ENCODE measurements around the gene TFDP1.
"Not testable (repeated sequence)": the region's sequence is repeated elsewhere in the genome, so short reads cannot be mapped to it uniquely, and the experiment has no call there.

TFDP1 gene

DNA sequence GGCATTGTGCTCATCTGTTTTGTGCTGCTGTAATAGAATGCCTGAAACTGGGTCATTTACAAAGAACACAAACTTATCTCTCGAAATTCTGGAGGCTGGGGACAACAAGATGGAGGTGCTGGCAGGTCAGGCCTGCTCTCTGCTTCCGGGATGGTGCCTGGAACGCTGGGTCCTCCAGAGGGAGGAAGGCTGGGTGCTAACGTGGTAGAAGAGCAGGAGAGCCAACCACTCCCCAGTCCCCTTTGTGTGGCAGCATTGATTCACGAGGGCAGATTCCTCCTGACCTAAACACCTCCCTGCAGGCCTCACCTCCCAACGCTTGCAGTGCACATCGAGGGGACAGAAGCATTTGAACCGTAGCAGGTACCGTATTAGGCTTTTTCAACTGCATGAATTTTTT is 34.1 kb upstream of the TFDP1 start:
- DNase-seq (ENCODE audit: low read depth in 2 of 2): no peak

DNA sequence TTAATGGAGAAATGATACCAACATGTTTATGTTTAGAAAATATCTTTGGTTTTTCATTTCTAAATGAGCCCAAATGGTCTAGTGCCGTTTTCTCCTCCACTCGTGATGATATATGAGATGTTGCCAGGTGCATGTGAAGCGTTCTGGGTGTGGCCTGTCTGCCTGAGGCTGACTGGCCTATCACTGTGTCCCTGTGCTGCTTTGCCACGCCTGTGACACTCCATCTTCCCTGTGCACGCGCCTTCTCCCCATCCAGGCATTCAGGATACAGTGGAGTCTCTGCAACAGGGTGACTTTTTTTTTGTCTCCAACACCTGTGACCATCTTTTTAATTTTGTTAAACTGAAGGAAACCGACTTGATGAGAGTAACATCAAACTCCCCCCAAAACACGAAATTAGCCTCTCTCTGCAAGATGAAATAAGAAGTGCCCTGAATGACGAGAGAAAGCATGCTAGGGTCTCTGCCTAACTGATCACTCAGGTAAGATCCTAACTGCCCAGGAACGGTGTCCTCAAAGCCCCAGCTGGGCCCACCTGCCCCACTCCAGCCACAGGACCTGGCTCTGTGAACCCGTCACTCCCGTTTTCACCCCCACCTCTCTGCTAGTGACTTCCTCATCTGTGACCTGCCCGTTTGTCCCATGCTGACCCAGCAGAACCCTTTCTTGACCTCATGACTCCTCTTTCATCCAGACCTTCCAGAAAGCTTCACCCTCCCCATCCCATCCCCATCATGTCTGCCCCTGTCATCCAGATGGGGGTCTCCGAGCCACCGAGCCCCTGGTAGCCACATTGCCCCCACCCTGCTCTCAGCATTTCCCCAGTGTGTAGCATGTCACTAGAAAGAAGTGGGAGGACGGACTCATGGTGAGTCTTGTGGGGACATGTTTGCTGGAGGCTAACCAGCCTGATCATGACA is 33.2 kb upstream of the TFDP1 start:
- no peak for DNase-seq (ENCODE audit: low read depth in 2 of 2)

DNA sequence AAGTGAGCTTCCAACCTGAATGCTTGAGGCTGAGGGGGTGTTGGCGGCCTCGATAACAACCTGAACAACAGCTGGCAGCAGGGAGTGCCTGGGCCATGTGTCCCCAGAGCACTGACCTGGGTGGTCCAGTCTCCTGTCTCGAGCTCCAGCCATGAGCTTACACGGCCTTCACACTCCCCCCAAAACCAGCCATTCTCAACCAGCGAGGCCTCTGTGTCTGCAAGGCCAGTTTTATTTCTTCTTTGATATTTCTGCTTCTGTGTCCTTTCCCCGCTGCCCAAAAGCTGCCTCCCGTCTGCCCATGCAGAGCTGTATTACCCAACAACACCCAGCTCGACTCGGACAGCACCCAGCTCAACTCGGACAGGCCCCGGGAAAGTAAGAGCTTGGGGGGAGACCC is 32.5 kb upstream of the TFDP1 start:
- DNase-seq (ENCODE audit: low read depth in 2 of 2): no peak

DNA sequence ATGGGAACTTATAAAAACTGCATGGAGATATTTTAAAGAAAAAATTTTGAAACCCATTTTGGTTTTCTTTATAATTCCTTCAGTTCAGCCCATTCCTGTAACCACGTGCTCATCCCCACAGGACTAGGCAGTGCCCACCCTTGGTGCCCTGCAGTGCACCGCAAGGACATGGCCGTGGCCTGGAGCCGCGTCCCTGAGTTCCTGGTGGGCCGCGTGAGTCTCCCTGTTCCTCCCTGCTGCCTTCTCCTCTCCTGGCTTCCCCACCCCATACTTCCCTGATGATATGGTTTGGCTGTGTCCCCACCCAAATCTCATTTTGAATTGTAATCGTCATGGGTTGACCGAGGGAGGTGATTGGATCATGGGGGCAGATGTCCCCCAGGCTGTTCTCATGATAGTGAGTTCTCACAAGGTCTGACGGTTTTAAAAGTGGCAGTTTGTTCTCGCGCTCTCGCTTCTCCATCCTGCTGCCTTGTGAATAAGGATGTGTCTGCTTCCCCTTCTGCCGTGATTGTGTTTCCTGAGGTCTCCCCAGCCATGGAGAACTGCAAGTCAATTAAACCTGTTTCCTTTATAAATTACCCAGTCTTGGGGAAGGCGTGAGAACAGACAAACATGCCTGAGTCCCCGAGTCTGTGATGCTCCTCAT is 31.6 kb upstream of the TFDP1 start:
- no peak for DNase-seq (ENCODE audit: low read depth in 2 of 2)

DNA sequence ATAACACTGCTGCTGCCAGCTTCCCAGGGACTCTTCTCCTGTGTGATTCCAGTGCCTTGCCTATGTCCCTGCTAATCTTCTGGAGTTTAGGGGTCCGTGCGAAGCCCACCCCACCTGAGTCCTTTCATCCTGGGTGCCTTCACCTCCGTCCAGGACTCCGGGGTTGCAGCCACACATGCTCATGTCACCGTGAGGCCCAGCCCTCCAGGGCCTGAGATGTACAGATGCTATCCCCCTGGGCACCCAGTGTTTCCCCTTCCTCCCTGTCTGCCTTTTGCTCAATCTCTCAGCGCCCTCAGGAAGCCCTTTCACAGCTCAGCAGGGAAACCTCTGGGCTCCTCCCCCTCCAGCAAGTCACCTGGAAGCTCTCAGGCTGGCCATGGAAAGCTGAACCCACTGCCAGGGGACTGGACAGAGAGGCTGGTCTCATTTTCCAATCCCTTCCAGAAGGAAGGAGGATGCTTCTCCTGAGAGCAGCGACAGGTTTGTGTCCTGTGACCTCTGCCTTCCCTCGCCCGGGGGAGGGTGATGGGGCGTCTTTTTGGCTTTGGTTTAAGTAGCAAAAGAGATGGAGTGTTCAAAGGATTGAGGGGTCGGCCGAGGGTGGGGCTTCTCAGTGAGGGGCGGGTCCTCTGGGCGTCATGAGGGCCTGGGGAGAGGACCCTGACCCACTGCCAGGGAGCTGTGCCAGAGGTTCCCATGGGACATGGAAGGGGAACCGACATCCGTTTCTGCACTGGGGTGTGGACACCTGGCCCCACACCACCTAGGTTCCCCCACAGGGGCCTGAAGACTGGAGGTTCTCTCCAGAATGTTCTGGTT is 30.8 kb upstream of the TFDP1 start:
- DNase-seq (ENCODE audit: low read depth in 2 of 2): no peak

DNA sequence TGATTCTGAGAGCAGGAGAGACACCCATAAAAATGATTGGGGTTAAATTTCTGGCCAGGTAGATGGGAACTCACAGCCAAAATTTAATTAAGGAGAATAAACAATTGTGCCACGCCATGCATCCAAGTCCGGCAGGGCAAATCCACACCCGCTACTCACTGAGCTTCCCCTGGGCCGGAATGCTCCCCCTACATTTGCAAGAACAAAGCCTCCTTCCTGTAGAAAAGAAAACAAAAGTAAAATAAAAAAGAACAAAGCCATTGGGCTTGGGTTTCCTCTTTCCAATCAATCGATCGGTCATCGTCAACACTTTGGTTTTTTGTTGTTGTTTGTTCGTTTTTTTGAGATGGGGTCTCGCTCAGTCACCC is 30.2 kb upstream of the TFDP1 start:
- DNase-seq (ENCODE audit: low read depth in 2 of 2): no peak

DNA sequence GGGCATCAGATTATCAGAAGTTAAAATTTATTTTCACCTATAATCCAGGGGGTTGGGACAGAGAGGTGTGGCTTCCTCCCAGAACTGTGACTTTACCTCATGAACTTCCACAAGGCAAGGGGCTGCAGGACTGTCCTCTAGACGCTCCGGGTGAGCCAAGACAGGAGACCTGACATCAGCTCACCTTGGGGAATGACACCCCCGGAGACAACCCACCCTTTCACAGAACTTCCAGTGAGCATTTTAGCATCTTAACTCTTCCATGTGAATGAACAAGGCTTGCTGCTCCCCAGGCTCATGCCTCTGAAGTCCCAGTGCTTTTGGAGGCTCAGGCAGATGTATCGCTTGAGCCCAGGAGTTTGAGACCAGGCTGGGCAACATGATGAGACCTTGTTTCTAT is 29.4 kb upstream of the TFDP1 start:
- DNase-seq (ENCODE audit: low read depth in 2 of 2): no peak

DNA sequence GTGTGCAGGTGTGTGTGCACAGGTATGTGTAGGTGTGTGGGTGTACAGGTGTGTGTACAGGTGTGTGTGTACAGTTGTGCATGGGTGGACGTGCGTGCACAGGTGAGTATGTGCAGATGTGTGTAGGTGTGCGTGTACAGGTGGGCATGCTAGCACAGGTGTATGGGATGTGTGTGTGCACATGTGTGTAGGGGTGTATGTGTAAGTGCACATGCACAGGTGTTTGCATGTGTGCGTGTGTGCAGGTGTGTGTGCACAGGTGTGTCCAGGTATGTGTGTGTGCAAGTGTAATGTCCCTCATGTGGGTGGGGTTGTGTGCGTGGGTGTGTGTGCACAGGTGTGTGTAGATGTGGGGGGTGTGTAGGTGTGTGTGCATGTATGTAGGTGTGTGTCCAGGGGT is 27.5 kb upstream of the TFDP1 start:
- DNase-seq (ENCODE audit: low read depth in 2 of 2): no peak

DNA sequence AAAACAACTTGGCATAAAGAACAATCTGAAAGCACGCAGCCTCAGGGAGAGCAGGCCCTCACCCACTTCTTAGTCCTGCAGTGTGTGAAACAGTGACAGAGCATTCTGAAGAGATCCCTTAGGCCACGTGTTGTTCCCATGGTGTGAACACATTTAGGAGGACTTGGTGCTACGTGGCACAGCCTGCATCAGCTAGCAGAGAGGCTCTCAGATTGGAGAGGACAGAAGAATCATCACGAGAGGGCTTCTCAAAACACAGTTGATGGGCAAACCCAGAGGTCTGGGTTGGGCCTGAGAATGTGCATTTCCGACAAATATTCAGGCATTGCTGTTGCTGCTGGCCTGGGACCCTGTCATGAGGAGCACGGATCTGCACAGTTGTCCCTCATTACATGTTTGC is 26.1 kb upstream of the TFDP1 start:
- no peak for DNase-seq (ENCODE audit: low read depth in 2 of 2)

DNA sequence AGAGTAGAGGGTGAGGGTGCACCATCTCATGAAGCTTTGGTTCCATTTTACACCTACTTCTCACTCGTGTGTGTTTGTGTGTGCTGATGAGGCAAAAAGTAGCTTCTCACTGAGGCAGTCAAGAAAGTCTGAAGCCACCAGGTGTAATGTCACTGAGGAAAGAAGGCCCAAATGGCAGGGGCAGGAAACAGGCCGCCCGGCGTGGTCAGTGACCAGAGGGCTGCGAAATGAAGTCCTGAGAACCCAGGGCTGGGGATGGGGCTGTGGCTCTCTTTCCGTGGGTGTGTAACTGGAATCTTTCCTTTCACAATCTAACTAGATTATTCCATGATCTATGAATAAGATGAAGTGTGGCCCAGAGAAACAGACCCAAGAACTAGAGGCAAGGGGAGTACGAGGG is 25.5 kb upstream of the TFDP1 start:
- no peak for DNase-seq (ENCODE audit: low read depth in 2 of 2)

DNA sequence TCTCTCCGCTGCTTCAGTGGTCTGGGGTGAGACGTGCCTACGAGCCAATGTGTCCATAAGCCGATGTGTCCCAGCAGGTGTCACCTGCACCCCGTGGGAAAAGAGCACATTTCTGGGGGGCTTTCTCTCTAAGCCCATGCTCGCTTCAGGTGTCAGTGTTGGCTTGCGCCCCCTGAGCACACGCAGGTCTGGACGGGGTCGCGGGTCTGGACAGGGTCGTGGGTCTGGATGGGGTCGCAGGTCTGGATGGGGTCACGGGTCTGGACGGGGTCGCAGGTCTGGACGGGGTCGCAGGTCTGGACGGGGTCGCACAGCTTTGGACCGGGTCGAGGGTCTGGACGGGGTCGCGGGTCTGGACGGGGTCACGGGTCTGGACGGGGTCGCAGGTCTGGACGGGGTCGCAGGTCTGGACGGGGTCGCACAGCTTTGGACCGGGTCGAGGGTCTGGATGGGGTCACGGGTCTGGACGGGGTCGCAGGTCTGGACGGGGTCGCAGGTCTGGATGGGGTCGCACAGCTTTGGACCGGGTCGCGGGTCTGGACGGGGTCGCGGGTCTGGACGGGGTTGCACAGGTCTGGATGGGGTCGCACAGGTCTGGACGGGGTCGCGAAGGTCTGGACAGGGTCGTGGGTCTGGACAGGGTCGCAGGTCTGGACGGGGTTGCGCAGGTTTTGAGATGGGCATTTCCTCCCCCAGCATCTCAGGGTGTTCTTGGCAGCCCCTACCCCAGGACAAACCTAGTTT is 24.5 kb upstream of the TFDP1 start:
- DNase-seq (ENCODE audit: low read depth in 2 of 2): no peak

DNA sequence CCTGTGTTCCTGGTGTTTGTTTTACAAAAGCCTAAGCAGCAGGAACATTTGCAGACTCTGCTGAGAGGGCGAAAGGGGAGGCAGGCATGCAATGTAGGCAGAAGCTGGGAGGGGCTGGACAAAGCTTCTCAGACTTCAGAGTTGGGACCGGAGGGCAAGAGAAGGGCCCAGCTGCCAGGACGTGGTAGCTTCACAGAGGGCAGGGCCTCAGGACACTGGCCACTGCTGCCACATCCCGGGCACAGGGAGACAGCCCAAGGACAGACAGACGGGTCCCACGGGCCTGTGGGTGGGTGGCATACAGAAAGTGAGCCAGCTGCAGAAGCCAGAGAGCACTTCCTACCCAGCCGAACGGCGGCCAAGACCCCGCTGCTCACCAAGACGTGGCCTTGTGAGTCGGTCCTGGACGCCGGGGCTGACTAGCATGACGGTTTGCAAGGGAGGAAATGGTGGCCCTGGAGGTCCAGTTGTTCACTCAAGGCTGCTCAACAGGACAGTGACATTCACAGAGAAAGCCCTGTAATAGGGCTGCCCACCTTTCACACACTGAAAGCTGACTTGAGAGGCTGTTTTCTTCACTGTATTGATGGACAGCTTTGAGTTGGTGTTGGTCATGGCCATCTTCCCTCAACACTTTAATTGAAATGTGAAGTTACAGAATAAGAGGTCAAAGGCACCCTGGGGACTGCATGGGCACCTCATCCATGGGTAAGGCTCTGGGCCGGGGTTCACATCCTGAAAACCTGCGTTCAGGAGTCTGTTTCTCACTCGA is 23.7 kb upstream of the TFDP1 start:
- no peak for DNase-seq (ENCODE audit: low read depth in 2 of 2)

DNA sequence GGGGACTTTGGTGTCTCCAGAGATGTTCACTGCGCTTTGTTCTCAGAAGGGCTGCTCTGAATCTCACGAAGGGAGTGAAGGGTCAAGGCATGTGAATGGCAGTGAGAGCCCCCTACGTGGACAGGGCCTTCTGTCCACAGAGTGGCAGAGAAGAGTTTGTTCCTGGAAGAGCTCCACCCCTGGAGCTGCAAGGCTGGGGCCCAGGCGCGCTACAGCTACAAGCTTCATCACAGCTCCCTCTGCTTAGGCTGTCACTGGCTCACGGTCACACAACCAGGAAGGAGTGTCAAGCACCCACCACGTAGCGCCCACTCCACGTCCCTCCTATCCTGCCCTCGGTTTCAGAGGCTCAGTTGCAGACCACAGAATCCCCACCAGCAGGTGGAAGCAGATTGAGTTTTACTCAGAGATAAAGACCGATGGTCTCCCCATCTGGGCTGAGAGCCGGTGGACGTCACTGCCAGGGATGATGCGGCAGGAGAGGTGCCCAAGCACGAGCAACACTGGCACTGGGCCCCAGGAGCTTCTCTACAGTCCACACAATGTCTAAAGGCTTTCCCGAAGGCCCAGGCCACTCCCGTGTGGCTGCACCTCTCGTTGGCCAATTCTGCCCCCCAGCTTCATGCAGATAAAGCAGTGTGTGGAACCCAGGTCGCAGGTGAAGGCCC is 23.0 kb upstream of the TFDP1 start:
- no peak for DNase-seq (ENCODE audit: low read depth in 2 of 2)

DNA sequence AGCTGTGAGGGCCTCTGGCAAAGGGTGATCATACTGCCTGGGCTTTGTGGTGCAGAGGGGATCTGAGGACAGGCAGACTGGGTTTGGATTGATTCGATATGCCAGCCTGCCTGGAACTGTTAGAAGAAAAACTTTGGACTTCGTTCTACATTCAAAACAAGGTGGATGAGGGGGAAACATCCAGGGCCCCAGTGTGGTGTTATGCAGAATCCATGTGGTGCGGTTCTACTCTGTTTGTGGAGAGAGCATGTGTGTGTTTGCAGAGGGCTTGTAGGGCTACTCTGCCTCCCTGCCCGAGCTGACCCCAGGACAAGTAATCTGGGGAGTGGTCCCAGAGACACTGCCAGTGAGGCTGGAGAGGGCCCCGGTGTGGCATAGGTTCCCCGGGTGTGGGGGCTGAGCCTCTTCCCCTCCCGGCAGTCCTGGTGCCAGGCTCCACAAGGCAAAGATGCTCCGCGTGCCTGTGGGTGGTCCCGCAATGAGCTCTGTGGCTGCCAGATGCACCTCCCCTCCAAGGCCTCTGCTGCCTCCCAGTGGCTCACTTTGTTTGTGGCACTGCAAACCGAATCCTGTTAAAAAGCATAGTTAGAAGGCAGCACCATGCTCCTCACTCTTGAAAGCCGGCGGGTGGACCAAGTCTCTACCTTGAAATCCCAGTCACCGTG is 22.3 kb upstream of the TFDP1 start:
- peak; percentile 22 to 25 for DNase-seq (ENCODE audit: low read depth in 2 of 2)

DNA sequence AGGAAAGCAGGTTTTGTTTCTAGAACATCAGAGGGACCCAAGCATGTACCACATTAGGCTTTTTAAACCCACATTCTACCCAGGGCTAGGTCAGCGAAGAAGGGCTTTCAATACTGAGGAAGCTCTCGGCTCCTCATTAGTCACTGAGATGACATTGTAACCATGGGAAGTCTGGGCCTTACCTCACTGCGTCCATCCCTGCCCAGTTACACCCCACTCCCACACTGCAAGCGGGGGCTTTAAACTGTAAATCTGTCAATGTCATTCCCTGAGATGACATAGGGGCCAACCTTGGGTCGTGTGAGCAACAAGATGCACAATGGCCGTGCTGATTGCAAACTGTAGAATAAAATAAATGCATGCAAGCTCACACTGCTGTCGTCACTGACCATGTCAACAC is 21.7 kb upstream of the TFDP1 start:
- DNase-seq (ENCODE audit: low read depth in 2 of 2): no peak

DNA sequence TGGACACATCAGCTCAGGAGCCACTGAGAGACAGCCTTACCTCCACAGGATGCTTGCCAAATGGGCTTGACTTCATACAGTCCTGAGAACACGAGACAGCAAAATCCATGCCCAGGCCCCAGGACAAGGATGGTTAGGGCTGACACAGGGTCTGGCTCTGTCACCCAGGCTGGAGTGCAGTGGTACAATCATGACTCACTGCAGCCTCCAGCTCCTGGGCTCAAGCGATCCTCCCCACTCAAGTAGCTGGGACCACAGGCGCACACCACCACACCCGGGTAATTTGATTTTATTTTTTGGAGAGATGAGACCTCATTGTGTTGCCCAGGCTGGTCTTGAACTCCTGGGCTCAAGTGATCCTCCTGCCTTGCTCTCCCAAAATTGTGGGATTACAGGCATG is 21.0 kb upstream of the TFDP1 start:
- DNase-seq (ENCODE audit: low read depth in 2 of 2): not testable (repeated sequence)

DNA sequence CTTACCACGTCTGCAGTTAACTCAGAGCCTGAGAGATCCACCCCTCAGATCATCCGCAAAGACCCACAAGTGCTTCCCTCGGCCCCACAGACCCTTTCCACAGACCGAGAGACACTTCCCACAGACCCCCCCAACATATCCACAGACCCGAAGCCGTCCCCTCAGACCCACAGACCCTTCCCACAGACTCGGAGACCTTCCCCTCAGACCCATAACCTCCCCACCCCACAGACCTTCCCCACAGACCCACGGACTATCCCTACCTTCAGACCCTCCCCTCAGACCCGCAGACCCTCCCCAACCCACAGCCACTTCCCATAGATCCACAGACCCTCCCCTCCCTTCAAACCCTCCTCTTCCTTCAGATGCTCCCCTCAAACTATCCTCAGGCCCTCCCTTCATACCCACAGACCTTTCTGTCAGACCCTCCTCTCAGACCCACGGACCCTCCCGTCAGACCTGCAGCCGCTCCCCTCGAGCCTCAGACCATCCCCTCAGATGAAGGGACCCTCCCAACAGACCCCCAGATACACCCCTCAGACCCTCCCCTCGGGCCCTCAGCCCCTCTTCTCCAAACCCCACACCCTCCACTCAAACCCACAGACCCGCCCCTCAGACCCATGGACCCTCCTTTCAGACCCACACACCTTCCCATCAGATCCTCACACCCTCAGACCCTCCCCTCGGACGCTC is 20.1 kb upstream of the TFDP1 start:
- DNase-seq (ENCODE audit: low read depth in 2 of 2): no peak

DNA sequence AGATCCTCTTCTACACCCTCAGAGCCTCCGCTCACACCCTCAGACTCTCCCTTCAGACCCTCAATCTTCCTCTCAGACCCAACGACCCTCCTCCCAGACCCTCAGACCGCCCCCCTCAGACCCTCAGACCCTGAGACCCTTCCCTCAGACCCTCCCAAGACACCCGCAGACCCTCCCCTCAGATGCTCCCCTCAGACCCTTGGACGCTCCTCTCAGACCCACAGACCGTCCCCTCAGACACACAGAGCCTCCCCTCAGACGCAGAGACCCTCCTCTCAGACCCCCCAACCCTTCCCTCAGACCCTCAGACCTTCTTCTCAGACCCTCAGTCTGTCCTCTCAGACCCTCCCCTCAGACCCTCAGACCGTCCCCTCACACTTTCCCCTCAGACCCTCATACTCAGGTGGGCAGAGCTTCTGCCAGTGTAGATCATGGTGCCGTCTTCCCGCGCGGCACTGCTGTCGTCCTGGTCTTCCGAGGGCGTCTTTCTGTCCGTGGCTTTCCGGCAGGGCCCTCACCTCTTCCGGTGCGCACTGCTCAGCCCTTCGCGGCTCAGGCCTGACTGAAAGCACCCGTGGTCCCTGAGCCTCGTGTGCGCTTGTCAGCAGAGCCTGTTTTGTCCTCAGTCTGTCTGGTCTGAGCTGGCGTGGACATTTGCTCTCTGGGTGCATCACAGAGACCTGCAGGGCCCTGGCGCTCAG is 18.9 kb upstream of the TFDP1 start:
- DNase-seq (ENCODE audit: low read depth in 2 of 2): no peak

DNA sequence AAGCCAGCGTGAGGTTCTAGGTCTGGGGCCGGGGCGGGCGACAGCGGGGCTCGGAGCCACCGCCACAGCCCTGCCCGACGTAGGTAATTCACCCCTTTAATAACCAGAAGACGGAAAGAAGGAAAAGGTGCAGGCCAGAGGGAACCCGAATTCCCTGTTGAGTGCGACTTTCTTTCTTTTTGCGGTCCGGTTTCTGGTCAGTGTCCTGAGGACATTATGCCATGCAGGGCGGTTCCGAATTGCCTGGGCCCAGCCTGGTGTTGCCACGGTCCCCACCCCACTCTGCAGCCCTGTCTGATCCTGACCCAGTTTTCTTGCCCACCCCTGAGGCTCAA is 18.4 kb upstream of the TFDP1 start:
- DNase-seq (ENCODE audit: low read depth in 2 of 2): no peak
